ENCODE measurements around the gene CASD1.

DNA sequence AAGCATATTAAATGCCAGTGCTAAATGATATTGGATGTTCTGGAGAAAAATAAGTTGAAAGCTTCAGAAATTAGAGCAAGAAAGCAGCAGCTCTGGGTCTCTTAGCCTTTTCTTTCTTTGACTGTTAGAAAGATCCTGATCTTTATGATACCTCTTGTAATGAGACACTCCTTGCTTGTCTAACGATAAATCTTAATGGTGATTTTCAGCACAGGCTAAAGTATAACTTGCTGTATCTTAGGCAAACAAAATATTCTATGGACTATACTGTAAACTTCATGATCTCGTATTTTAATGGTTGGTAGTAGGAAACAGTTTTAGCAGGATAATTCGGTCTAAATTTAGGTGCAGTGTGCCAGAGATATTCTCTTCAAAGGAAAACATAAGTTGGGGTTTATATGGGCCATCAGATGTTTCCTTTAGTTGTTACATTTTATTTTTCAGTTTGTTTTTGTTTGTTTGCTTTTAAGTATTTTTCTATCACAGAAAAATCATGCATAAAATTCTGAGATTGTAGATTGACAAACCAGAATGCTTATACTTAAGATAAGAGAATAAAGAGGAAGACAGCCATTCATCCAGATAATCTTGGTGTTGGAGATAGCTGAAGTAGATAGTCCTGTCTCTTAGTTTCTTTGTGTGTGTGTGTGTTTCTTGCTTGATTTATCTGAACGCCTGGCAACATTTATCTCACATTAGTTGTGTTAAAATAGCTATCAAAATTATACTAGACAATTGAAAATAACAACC lies 4.7 kb downstream of the CASD1 start:
- TF ChIP-seq, protein P1, sequence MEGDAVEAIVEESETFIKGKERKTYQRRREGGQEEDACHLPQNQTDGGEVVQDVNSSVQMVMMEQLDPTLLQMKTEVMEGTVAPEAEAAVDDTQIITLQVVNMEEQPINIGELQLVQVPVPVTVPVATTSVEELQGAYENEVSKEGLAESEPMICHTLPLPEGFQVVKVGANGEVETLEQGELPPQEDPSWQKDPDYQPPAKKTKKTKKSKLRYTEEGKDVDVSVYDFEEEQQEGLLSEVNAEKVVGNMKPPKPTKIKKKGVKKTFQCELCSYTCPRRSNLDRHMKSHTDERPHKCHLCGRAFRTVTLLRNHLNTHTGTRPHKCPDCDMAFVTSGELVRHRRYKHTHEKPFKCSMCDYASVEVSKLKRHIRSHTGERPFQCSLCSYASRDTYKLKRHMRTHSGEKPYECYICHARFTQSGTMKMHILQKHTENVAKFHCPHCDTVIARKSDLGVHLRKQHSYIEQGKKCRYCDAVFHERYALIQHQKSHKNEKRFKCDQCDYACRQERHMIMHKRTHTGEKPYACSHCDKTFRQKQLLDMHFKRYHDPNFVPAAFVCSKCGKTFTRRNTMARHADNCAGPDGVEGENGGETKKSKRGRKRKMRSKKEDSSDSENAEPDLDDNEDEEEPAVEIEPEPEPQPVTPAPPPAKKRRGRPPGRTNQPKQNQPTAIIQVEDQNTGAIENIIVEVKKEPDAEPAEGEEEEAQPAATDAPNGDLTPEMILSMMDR (IDR thresholded peaks at IDR 0.05 in 8 of 11, conservative IDR thresholded peaks at IDR 0.05 in 3 of 11): no peak
- TF ChIP-seq POLR2AphosphoS5 (IDR thresholded peaks at IDR 0.05) (no peak), POLR2A (IDR thresholded peaks at IDR 0.05) (no peak)
